SK-N-SH (cell line): ENCODE measurements around the gene AADACL4.

Source experiments
- CTCF ChIP-seq: fragments of 200-600 bp; sonication (generic); IDR thresholded peaks from 2 replicates; pipeline ENCODE4 v1.6.1; 2017; ENCODE audit warnings: antibody characterized with exemption, mild to moderate bottlenecking, moderate library complexity
- EZH2phosphoT487 ChIP-seq: fragments of 200-600 bp; sonication (generic); IDR thresholded peaks from 2 replicates; pipeline ENCODE4 v1.6.1; 2017; ENCODE audit warnings: low read depth, mixed run types, mild to moderate bottlenecking, antibody characterized with exemption, moderate library complexity, borderline replicate concordance
- GABPA ChIP-seq: IDR thresholded peaks from 2 replicates; pipeline ENCODE4 v1.4.0; 2012; ENCODE audit warnings: low read depth, mild to moderate bottlenecking
- MAX ChIP-seq: IDR thresholded peaks from 2 replicates; pipeline ENCODE4 v1.4.0; 2012; ENCODE audit warnings: low read depth
- RAD21 ChIP-seq: IDR thresholded peaks from 2 replicates; pipeline ENCODE4 v1.6.1; 2012; ENCODE audit warnings: mild to moderate bottlenecking, low read length

DNA sequence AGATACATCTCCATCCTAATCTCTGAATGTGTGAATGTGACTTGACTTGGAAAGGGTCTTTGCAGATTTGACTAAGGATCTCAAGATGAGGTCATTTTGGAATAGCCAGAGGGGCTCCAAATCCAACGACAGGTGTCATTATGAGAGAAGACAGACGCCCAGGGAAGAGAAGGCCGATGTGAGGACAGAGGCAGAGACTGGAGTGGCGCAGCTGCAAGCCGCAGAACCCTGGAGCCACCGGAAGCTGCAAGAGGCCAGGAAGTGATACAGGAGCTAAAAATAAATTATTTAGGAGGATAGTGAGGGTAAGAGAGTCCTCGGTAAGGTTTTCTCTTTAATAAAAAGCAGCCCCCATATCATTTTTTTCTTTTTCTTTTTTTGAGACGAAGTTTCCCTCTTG, 9.7 kb upstream of the AADACL4 start:
- TF ChIP-seq RAD21: no peak
- no peak for TF ChIP-seq CTCF
- TF ChIP-seq MAX: no peak
- no peak for TF ChIP-seq EZH2phosphoT487
- no peak for TF ChIP-seq GABPA
